Esophagus muscularis mucosa (tissue), 4 donors: ENCODE results near the gene R3HDM4. TPM values are rescaled to one million over a fixed set of nuclear protein-coding genes. Genes with fewer than 3 reads are reported as not detected.

Experiments
- DNase-seq: peaks from one replicate; pipeline ENCODE4 v3.0.0-alpha.2; 2017; ENCODE audit errors: extremely low spot score
- H3K27ac ChIP-seq, 4 donors: fragments of 200-600 bp; sonication (generic); replicated peaks in 1 of 4; 1 replicate in 3 of 4; 2 replicates in 1 of 4; pipeline ENCODE4 v1.5.1; 2016 to 2019; ENCODE audit warnings: mild to moderate bottlenecking in 1 of 4
- H3K27me3 ChIP-seq, 4 donors: fragments of 200-600 bp; sonication (generic); one replicate each; pipeline versions ENCODE4 v1.5.1 to v1.6.0; 2016 to 2019
- H3K36me3 ChIP-seq, 4 donors: fragments of 200-600 bp; sonication (generic); one replicate each; pipeline ENCODE4 v1.5.1; 2016 to 2019
- H3K4me1 ChIP-seq, 4 donors: fragments of 200-600 bp; sonication (generic); one replicate each; pipeline ENCODE4 v1.5.1; 2016 to 2019
- H3K4me3 ChIP-seq, 4 donors: fragments of 200-600 bp; sonication (generic); 1 replicate in 2 of 4; 2 replicates in 2 of 4; pipeline ENCODE4 v1.5.1; 2016 to 2019; ENCODE audit warnings: mild to moderate bottlenecking in 4 of 4, moderate library complexity in 1 of 4
- H3K9me3 ChIP-seq, 4 donors: fragments of 200-600 bp; sonication (generic); 1 replicate in 3 of 4; 2 replicates in 1 of 4; pipeline ENCODE4 v1.5.1; 2016 to 2019
- EP300 ChIP-seq: sonication (generic); formaldehyde crosslinking; IDR thresholded peaks from one replicate; pipeline ENCODE4 v1.6.1; 2017; ENCODE audit warnings: antibody characterized with exemption
- POLR2A ChIP-seq: fragments of 450-650 bp; IDR thresholded peaks from one replicate; pipeline ENCODE4 v1.6.1; 2017; ENCODE audit warnings: antibody characterized with exemption, moderate library complexity, mild to moderate bottlenecking, low read depth
- POLR2AphosphoS5 ChIP-seq, 2 donors: sonication (generic); formaldehyde crosslinking; IDR thresholded peaks; one replicate each; pipeline ENCODE4 v1.6.1; 2017; ENCODE audit warnings: antibody characterized with exemption in 2 of 2
- WGBS: methylation state at CpG from one replicate; pipeline ENCODE4 v1.1.5; 2018; 5-methylcytosine and 5-hydroxymethylcytosine counted together
- intact Hi-C: fragments of 100-400 bp; cut with DNase I; formaldehyde crosslinking; loops from one replicate; pipeline ENCODE4 v1.15.1; 2023
- total RNA-seq, 4 donors: library from RNA; depleted of rRNA; stranded (reverse); fragments of >200 nt; gene quantifications; one replicate each; pipeline versions ENCODE4 v1.1.0 to v1.2.1, GENCODE V29; 2016
- TF ChIP-seq, protein P1 (sequence below), 3 experiments: fragments of 200-600 bp in 2 of 3; fragments of 450-650 bp in 1 of 3; sonication (generic) in 2 of 3; IDR thresholded peaks; one replicate each; pipeline ENCODE4 v1.5.1; 2017 to 2019; ENCODE audit warnings: antibody characterized with exemption in 3 of 3, mild to moderate bottlenecking in 2 of 3, moderate library complexity in 1 of 3

The R3HDM4 gene
- total RNA-seq, 4 donors from 2014 or later = 32.0 to 52.5 (median 40.0) TPM

DNA sequence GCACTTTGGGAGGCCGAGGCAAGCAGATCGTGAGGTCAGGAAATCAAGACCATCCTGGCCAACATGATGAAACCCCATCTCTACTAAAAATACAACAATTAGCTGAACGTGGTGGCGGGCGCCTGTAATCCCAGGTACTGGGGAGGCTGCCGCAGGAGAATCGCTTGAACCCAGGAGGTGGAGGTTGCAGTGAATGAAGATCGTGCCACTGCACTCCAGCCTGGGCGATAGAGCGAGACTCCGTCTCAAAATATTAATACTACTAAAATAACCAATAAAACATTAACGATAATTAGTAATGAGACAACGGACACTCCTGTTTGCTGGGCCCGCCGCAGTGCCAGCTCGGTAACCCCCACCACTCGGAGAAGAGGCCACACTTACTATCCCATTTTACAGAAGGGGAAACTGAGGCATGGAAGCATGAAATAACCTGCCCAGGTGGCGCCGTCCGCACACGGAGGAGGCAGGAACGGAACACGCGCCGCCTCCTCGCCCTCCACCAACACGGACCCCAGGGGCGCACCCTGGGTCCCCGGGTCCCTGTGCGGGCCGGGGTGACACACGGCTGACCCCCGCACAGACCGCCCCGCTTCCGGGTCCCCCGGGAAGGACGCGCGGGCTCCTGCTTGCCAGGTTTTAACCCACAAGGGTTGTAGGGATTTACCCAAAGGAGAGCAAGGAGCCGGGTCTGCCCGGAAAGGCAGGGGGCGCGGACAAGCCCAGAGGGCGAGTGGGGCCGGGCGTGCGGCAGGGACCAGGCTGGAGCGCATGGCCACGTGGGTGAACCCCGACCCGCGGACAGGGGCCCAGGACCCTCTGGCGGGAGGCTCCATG is 1.6 kb downstream of the R3HDM4 start:
- Histone ChIP-seq H3K9me3 (no peaks in the 10 kb centered on the region), H3K27me3 (peaks cover 0 to 3% (median 0%) of the 10 kb centered on the region in 4 donors), H3K4me3 (peak overlapping the region in 1 of 4 donors; percentile 88), H3K36me3 (peaks cover 0 to 4% (median 0%) of the 10 kb centered on the region in 4 donors), H3K4me1 (peaks cover 4 to 35% (median 31%) of the 10 kb centered on the region in 4 donors), H3K27ac (peak overlapping the region in 1 of 4 donors; percentile 48)
- no peak for DNase-seq
- TF ChIP-seq EP300 (no peak), POLR2AphosphoS5 (IDR thresholded peaks at IDR 0.05) (no peak), POLR2A (no peak)
- TF ChIP-seq, protein P1, sequence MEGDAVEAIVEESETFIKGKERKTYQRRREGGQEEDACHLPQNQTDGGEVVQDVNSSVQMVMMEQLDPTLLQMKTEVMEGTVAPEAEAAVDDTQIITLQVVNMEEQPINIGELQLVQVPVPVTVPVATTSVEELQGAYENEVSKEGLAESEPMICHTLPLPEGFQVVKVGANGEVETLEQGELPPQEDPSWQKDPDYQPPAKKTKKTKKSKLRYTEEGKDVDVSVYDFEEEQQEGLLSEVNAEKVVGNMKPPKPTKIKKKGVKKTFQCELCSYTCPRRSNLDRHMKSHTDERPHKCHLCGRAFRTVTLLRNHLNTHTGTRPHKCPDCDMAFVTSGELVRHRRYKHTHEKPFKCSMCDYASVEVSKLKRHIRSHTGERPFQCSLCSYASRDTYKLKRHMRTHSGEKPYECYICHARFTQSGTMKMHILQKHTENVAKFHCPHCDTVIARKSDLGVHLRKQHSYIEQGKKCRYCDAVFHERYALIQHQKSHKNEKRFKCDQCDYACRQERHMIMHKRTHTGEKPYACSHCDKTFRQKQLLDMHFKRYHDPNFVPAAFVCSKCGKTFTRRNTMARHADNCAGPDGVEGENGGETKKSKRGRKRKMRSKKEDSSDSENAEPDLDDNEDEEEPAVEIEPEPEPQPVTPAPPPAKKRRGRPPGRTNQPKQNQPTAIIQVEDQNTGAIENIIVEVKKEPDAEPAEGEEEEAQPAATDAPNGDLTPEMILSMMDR (IDR thresholded peaks at IDR 0.05) = no peak
- intact Hi-C loops = no loop called here
- 82% methylated on average over 50 of the region's 54 CpGs for WGBS

DNA sequence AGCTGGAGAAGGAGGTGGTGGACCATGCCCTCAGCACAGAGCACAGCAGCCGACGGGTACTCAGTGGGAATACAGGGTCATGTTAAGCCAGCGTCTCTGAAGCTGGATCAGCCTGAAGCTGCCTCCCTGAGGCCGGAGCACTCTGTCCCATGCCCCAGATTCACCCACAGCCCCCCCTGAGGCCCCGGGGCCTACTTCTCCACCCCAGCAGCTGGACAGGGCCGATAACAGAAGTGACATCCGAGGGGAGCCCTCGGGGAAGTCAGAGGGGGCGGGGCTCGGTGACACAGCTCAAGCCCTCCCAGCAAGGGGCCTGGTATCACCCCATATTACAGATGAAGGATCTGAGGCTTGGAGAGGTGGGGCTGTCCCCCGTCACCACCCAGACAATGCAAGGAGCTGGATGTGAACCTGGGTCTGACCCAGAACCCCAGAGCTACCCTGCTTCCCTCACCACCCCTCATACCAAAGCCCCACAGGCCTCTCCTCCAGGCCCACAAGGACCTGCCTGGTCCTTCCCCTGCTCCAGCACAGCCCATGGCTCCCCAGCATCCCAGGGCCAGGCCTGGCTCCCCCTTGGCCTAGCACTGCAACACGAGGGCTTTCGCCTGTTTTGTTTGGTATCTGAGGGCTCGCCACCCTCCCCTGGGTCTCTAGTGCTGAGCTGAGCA is 5.7 kb downstream of the R3HDM4 start:
- Histone ChIP-seq H3K27ac (no peak overlapping the region), H3K36me3 (peaks cover 0 to 4% (median 0%) of the 10 kb centered on the region in 4 donors), H3K4me1 (peaks cover 0 to 36% (median 29%) of the 10 kb centered on the region in 4 donors), H3K4me3 (no peak overlapping the region), H3K27me3 (no peaks in the 10 kb centered on the region), H3K9me3 (no peaks in the 10 kb centered on the region)
- TF ChIP-seq POLR2A = no peak
- TF ChIP-seq, protein P1 (IDR thresholded peaks at IDR 0.05) = no peak
- TF ChIP-seq POLR2AphosphoS5 (IDR thresholded peaks at IDR 0.05) = no peak
- TF ChIP-seq EP300 = no peak
- intact Hi-C loops = no loop called here
- no peak for DNase-seq
- 74% methylated on average over 7 of the region's 14 CpGs for WGBS

DNA sequence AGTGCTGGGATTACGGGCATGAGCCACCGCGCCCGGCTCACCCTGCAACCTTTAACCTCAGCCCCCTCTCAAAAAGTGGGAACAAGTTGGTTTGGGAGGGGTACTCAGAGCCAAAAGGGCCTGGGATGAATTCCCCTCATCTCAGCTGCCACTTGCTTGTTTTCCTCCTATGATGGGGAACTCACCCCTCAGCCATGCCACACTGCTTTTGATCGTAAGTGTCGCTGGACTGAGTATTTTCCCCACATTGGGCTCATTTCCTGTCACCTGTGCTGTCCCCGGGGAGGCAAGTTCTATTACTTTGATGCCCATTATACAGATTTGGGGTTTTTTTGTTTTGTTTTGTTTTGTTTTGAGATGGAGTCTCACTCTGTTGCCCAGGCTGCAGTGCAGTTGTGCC is 6.5 kb downstream of the R3HDM4 start:
- Histone ChIP-seq H3K4me3 (no peak overlapping the region), H3K36me3 (peaks cover 0 to 8% (median 4%) of the 10 kb centered on the region in 4 donors), H3K4me1 (peaks cover 0 to 29% (median 22%) of the 10 kb centered on the region in 4 donors), H3K27ac (no peak overlapping the region), H3K27me3 (no peaks in the 10 kb centered on the region), H3K9me3 (no peaks in the 10 kb centered on the region)
- TF ChIP-seq EP300 (no peak), POLR2AphosphoS5 (IDR thresholded peaks at IDR 0.05) (no peak), POLR2A (no peak)
- TF ChIP-seq, protein P1 (IDR thresholded peaks at IDR 0.05) = no peak
- DNase-seq = no peak
- intact Hi-C loops = no loop called here
- WGBS = 94% methylated on average over 7 of the region's 7 CpGs

DNA sequence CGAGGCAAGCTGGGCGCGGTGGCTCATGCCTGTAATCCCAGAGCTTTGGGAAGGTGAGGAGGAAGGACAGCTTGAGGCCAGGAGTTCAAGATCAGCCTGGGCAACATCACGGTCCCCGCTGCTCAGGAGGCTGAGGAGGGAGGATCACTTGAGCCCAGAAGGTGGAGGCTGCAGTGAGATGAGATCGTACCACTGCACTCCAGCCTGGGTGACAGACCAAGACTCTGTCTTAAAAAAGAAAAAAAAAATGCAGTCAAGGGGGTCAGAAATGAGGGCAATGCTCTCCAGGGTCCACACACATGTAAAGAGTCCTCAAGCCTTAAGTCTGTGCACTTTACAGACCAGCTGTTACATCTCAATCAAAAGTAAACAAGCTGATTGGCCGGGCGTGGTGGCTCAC is 8.5 kb downstream of the R3HDM4 start:
- H3K27ac ChIP-seq = no peak overlapping the region
- H3K27me3 ChIP-seq = no peaks in the 10 kb centered on the region
- WGBS = 94% methylated on average over 8 of the region's 8 CpGs
- H3K4me1 ChIP-seq = peaks cover 0 to 24% (median 18%) of the 10 kb centered on the region in 4 donors
- intact Hi-C loops = no loop called here
- DNase-seq = no peak
- no peaks in the 10 kb centered on the region for H3K9me3 ChIP-seq
- no peak overlapping the region for H3K4me3 ChIP-seq
- H3K36me3 ChIP-seq = peaks cover 4 to 21% (median 10%) of the 10 kb centered on the region in 4 donors
- TF ChIP-seq POLR2AphosphoS5 (IDR thresholded peaks at IDR 0.05) (no peak), EP300 (no peak), POLR2A (no peak)
- TF ChIP-seq, protein P1 (IDR thresholded peaks at IDR 0.05) = no peak
